K562 (cell line): ENCODE results near the gene C11orf54. TPM values are rescaled to one million over a fixed set of nuclear protein-coding genes. Genes with fewer than 3 reads are reported as not detected.

Experiments used
- ATAC-seq: fragments of 200-7000 bp; cut with Tn5 transposase; 3 replicates; pipeline ENCODE4 v1.9.1; 2020; ENCODE audit warnings: moderate library complexity
- BruUV-seq: library from RNA; stranded (reverse); fragments of 400-500 nt; replicated peaks from 2 replicates; lab custom pipeline; 2021; lab: Mats Ljungman, UMichigan
- CTCF ChIA-PET: fragments of 300-600 bp; formaldehyde crosslinking; extraction: SDS; loops from one replicate; lab custom pipeline; 2021; ENCODE audit warnings: low intra/inter-chr PET ratio; lab: Yijun Ruan, JAX
- POLR2A ChIA-PET: fragments of 300-600, 350-650 bp; sonication (Branson Sonifier 250); formaldehyde crosslinking; extraction: SDS; loops from one replicate; lab custom pipeline; 2021; ENCODE audit warnings: antibody characterized with exemption, inconsistent platforms; lab: Yijun Ruan, JAX
- DNase-seq, 4 experiments: peaks; one replicate each; pipeline versions ENCODE4 v3.0.0 to v3.0.0-alpha.2; 2011 to 2018; ENCODE audit warnings: low spot score in 3 of 4, mixed read lengths in 3 of 4; ENCODE audit errors: extremely low read depth in 1 of 4
- FAIRE-seq: peaks from 2 replicates; lab custom pipeline; 2011; peaks lifted over from hg19 to GRCh38; lab: Jason Lieb, UNC
- H2AFZ ChIP-seq: 2 replicates; pipeline ENCODE4 v1.6.0; 2011; ENCODE audit warnings: low read depth, low read length, control low read depth, inconsistent platforms
- H3K27ac ChIP-seq: fragments of 200-600 bp; 3 replicates; pipeline ENCODE4 v1.8.0; 2011; ENCODE audit warnings: low read depth, mild to moderate bottlenecking, control low read depth, inconsistent platforms, low read length, moderate library complexity, mixed read lengths; ENCODE audit errors: extremely low read depth
- H3K27me3 ChIP-seq, 2 experiments: fragments of 300-600 bp in 1 of 2; 2 replicates in 1 of 2; 3 replicates in 1 of 2; pipeline versions ENCODE4 v1.6.0 to v1.8.0; 2011; ENCODE audit warnings: inconsistent platforms in 2 of 2, low read length in 2 of 2, mild to moderate bottlenecking in 1 of 2, mixed read lengths in 1 of 2, moderate library complexity in 1 of 2; ENCODE audit not compliant: control insufficient read depth in 2 of 2, insufficient read depth in 2 of 2
- H3K36me3 ChIP-seq: fragments of 300-600 bp; 3 replicates; pipeline ENCODE4 v1.8.0; 2011; ENCODE audit warnings: mild to moderate bottlenecking, low read length, inconsistent platforms; ENCODE audit not compliant: control insufficient read depth, insufficient read depth
- H3K4me1 ChIP-seq, 2 experiments: fragments of 200-600 bp in 1 of 2; replicated peaks in 1 of 2; 2 replicates in 1 of 2; 3 replicates in 1 of 2; pipeline versions ENCODE4 v1.5.1 to v1.8.0; 2011; ENCODE audit warnings: inconsistent platforms in 2 of 2, low read length in 2 of 2, mild to moderate bottlenecking in 1 of 2, mixed read lengths in 1 of 2, moderate library complexity in 1 of 2; ENCODE audit not compliant: control insufficient read depth in 2 of 2, insufficient read depth in 2 of 2
- H3K4me2 ChIP-seq: 2 replicates; pipeline ENCODE4 v1.6.1; 2011; ENCODE audit warnings: low read length, control low read depth, inconsistent platforms, mixed read lengths; ENCODE audit not compliant: insufficient read depth
- H3K4me3 ChIP-seq: fragments of 200-600 bp; sonication (generic), shearing (Covaris generic); 2 replicates; pipeline ENCODE4 v1.5.1; 2016; ENCODE audit warnings: control low read depth, inconsistent platforms
- H3K79me2 ChIP-seq: fragments of 200-600 bp; 3 replicates; pipeline ENCODE4 v1.8.0; 2011; ENCODE audit warnings: low read length, inconsistent platforms; ENCODE audit not compliant: control insufficient read depth, insufficient read depth
- H3K9ac ChIP-seq, 2 experiments: 2 replicates each; pipeline versions ENCODE4 v1.6.0 to v1.6.1; 2011; ENCODE audit warnings: low read depth in 2 of 2, low read length in 2 of 2, control low read depth in 1 of 2, inconsistent platforms in 1 of 2, mild to moderate bottlenecking in 1 of 2, mixed read lengths in 1 of 2; ENCODE audit not compliant: insufficient read depth in 1 of 2
- H3K9me1 ChIP-seq: one replicate; pipeline ENCODE4 v1.6.0; 2011; ENCODE audit warnings: inconsistent platforms, mild to moderate bottlenecking, low read length, moderate library complexity; ENCODE audit not compliant: control insufficient read depth, insufficient read depth
- H3K9me3 ChIP-seq: replicated peaks from 2 replicates; pipeline ENCODE4 v1.5.1; 2011; ENCODE audit warnings: low read depth, low read length, inconsistent platforms; ENCODE audit not compliant: control insufficient read depth, insufficient read depth
- H4K20me1 ChIP-seq: replicated peaks from 2 replicates; pipeline ENCODE4 v1.6.1; 2011; ENCODE audit warnings: low read length, inconsistent platforms, mixed read lengths; ENCODE audit not compliant: control insufficient read depth, insufficient read depth
- AFF4 ChIP-seq: sonication (generic); formaldehyde crosslinking; IDR thresholded peaks from 2 replicates; pipeline ENCODE4 v1.8.0; 2023; ENCODE audit warnings: mild to moderate bottlenecking, missing genetic modification reagents
- CCNT2 ChIP-seq: IDR thresholded peaks from 2 replicates; pipeline ENCODE4 v1.6.1; 2011; ENCODE audit warnings: borderline replicate concordance, low read depth, mild to moderate bottlenecking, moderate library complexity, mixed read lengths, low read length; ENCODE audit not compliant: insufficient read length; ENCODE audit errors: extremely low read depth
- DNMT1 ChIP-seq: fragments of 450-650 bp; IDR thresholded peaks from 2 replicates; pipeline ENCODE4 v1.6.1; 2016; ENCODE audit warnings: antibody characterized with exemption, mild to moderate bottlenecking
- ESRRA ChIP-seq: fragments of 450-650 bp; IDR thresholded peaks from 2 replicates; pipeline ENCODE4 v1.6.1; 2014; ENCODE audit warnings: low read depth, mild to moderate bottlenecking, moderate library complexity, borderline replicate concordance
- EWSR1 ChIP-seq: fragments of 450-650 bp; IDR thresholded peaks from 2 replicates; pipeline ENCODE4 v1.6.1; 2018; ENCODE audit warnings: borderline replicate concordance, mild to moderate bottlenecking, low read depth, moderate library complexity; ENCODE audit not compliant: partially characterized antibody
- HES1 ChIP-seq: fragments of 450-650 bp; IDR thresholded peaks from 2 replicates; pipeline ENCODE4 v1.6.1; 2016; ENCODE audit warnings: low read depth, mild to moderate bottlenecking, moderate library complexity
- HNRNPH1 ChIP-seq: fragments of 200-400 bp; formaldehyde crosslinking; optimal IDR thresholded peaks from 2 replicates; pipeline ENCODE3; 2017; ENCODE audit warnings: low read depth, mild to moderate bottlenecking, low read length, moderate library complexity
- POLR2AphosphoS2 ChIP-seq: IDR thresholded peaks from 2 replicates; pipeline ENCODE4 v1.6.1; 2012; ENCODE audit warnings: low read length, improper control_type of control experiment
- POLR2G ChIP-seq: fragments of 200-400 bp; formaldehyde crosslinking; IDR thresholded peaks from 2 replicates; pipeline ENCODE4 v1.6.1; 2017; ENCODE audit warnings: low read depth, mild to moderate bottlenecking, antibody characterized with exemption, low read length, moderate library complexity
- SOX6 ChIP-seq: fragments of 450-650 bp; IDR thresholded peaks from 2 replicates; pipeline ENCODE4 v1.6.1; 2014; ENCODE audit warnings: mild to moderate bottlenecking
- STAG1 ChIP-seq: sonication (generic); formaldehyde crosslinking; IDR thresholded peaks from 2 replicates; pipeline ENCODE4 v1.5.0; 2020; ENCODE audit warnings: missing genetic modification reagents, borderline replicate concordance
- TAF1 ChIP-seq: IDR thresholded peaks from 2 replicates; pipeline ENCODE4 v1.6.1; 2011; ENCODE audit warnings: mild to moderate bottlenecking, low read length, moderate library complexity; ENCODE audit not compliant: insufficient read depth, control insufficient read depth, severe bottlenecking; ENCODE audit errors: extremely low read depth
- TFE3 ChIP-seq: fragments of 450-650 bp; formaldehyde crosslinking; IDR thresholded peaks from 2 replicates; pipeline ENCODE4 v1.4.0; 2020; ENCODE audit warnings: mild to moderate bottlenecking, mixed read lengths
- ZBTB9 ChIP-seq: fragments of 450-650 bp; formaldehyde crosslinking; IDR thresholded peaks from 2 replicates; pipeline ENCODE4 v1.4.0; 2020; ENCODE audit warnings: mild to moderate bottlenecking, moderate library complexity
- ZNF347 ChIP-seq: fragments of 450-650 bp; formaldehyde crosslinking; IDR thresholded peaks from 2 replicates; pipeline ENCODE4 v1.4.0; 2020; ENCODE audit warnings: low read depth, mild to moderate bottlenecking, moderate library complexity
- WGBS: fragments of 100-300 bp; shearing (Covaris generic); methylation state at CpG from one replicate; pipeline ENCODE4 v1.1.6; 2016; ENCODE audit warnings: low coverage, mixed read lengths; ENCODE audit not compliant: insufficient coverage; ENCODE audit errors: missing lambda C conversion rate; 5-methylcytosine and 5-hydroxymethylcytosine counted together
- in situ Hi-C: fragments of 300-500 bp; cut with MboI; formaldehyde crosslinking; loops from 4 replicates; pipeline ENCODE4 v1.15.0; 2018; ENCODE audit warnings: inconsistent platforms, mixed read lengths
- intact Hi-C: fragments of 100-400 bp; cut with micrococcal nuclease; formaldehyde crosslinking; loops from 2 replicates; pipeline ENCODE4 v1.14.2; 2022
- polyA plus RNA-seq, 8 experiments: library from polyadenylated mRNA; depleted of rRNA in 4 of 8; stranded (reverse) in 5 of 8; unstranded in 3 of 8; fragments of >200 nt; fragmentation: Nextera tagmentation in 2 of 8; fragmentation: Illumina TruSeq in 1 of 8; extraction: Ambion mirVana in 2 of 8; extraction: Trizol in 1 of 8; gene quantifications; 2 replicates each; pipeline versions ENCODE4 v1.2.1 to v1.2.3, GENCODE V29; 2011 to 2014; ENCODE audit warnings: inconsistent platforms in 1 of 8, missing spikeins in 1 of 8
- total RNA-seq, 7 experiments: library from RNA; depleted of rRNA in 6 of 7; stranded (reverse); fragments of >200 nt in 6 of 7; fragmentation: Illumina TruSeq in 2 of 7; extraction: Trizol in 2 of 7; gene quantifications; 2 replicates each; pipeline versions ENCODE4 v1.2.1 to v1.2.3, GENCODE V29; 2011 to 2021; ENCODE audit warnings: low replicate concordance in 1 of 7

C11orf54 gene
- total and polyA plus RNA-seq, 9 of the 15 experiments (the other 6 are each of a cell fraction or from before 2014, with no cell fraction given) = 13.4 to 33.0 (median 23.1) TPM

GRCh38 chr11:93728792-93729128 lies 12.7 kb upstream of the C11orf54 start:
- CTCF ChIA-PET = no interaction called here
- TF ChIP-seq TFE3 (CRISPR knock-in tag) = no peak
- TF ChIP-seq ESRRA = no peak
- peak; percentile 57 for TF ChIP-seq POLR2G
- no peak for TF ChIP-seq ZNF347 (CRISPR knock-in tag)
- no peak for TF ChIP-seq HES1
- TF ChIP-seq STAG1 = no peak
- no peak for TF ChIP-seq TAF1
- no peak for TF ChIP-seq DNMT1
- peak; percentile 78; the same call in 1 of the 2 replicates for TF ChIP-seq POLR2AphosphoS2
- TF ChIP-seq CCNT2 = peak; percentile 20
- no peak for TF ChIP-seq SOX6
- no peak for TF ChIP-seq ZBTB9 (CRISPR knock-in tag)
- TF ChIP-seq EWSR1 = peak; percentile 79
- no peak for TF ChIP-seq HNRNPH1
- no peak for TF ChIP-seq AFF4 (CRISPR knock-in tag)

More at GRCh38 chr11:93728792-93729128, 12.7 kb upstream of the C11orf54 start:
- FAIRE-seq = no peak
- no peak overlapping the region for H2AFZ ChIP-seq
- WGBS = 83% methylated on average over 2 of the region's 2 CpGs
- BruUV-seq = no TSS peak
- H3K9ac ChIP-seq = no peak overlapping the region
- intact Hi-C loops (no loop called here), in situ Hi-C loops (no loop called here)
- peak; percentile 47 for ATAC-seq
- DNase-seq = no peak
- H4K20me1 ChIP-seq = no peaks in the 10 kb centered on the region
- POLR2A ChIA-PET = interaction anchor here (2.2 to 9.3 kb wide), 3 partner anchors 9 to 12 kb away, joined by 8 to 98 read pairs (median 10); partner anchors contain the start of genes C11orf54 and TAF1D
- no peaks in the 10 kb centered on the region for H3K9me1 ChIP-seq
- no peaks in the 10 kb centered on the region for H3K4me1 ChIP-seq
- H3K9me3 ChIP-seq = no peaks in the 10 kb centered on the region
- H3K4me2 ChIP-seq = no peak overlapping the region
- H3K27ac ChIP-seq = peak overlapping the region; percentile 31; the same call in 1 of the 3 replicates
- peaks cover 94% of the 10 kb centered on the region for H3K36me3 ChIP-seq
- H3K27me3 ChIP-seq = no peaks in the 10 kb centered on the region
- H3K4me3 ChIP-seq = no peak overlapping the region
- peaks cover 18% of the 10 kb centered on the region for H3K79me2 ChIP-seq
